ENCODE results near the gene MATN1. TPM values are rescaled to one million over a fixed set of nuclear protein-coding genes. Genes with fewer than 3 reads are reported as not detected.

The MATN1 gene
- total and polyA plus RNA-seq, 2 experiments from 2014 or later, result 0.47 to 3.7 TPM

DNA sequence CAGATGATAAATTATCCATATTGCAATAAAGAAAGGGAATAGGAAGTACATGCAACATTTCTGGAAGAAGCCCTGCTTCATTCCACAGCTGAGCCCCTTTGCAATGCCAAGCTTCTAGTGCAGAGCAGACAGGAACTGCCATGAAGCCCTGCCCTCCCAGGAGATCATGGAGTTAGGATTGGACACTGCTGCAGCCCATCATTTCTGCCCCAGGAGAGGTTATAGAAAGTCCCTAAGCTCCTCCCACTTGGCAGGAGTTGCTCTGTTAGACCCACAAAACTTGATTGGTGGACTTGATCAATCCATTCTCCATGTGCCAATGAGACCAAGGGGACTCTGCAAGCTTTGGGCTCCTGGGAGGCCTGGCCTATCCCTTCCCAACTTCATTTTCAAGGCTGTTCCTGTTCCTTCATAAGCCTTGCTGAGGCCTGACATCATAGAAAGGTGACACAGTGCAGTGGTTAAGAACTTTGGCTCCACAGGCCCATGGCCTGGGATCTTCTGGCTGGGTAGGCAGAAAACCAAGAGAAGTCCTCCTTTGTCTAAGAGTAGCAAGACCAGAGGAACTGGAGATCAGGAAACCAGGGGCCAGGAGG lies 35.5 kb upstream of the MATN1 start:
- peaks cover 8% of the 10 kb centered on the region for H3K4me1 ChIP-seq (ENCODE audit: insufficient read depth)
- no peaks in the 10 kb centered on the region for H3K9me3 ChIP-seq (ENCODE audit: low read depth)
- no peak for TF ChIP-seq EZH2 (IDR thresholded peaks at IDR 0.05; ENCODE audit: borderline replicate concordance)
- TF ChIP-seq EZH2phosphoT487 (IDR thresholded peaks at IDR 0.05; ENCODE audit: low read depth, severe bottlenecking, unreplicated experiment), result no peak
- TF ChIP-seq, protein P1, sequence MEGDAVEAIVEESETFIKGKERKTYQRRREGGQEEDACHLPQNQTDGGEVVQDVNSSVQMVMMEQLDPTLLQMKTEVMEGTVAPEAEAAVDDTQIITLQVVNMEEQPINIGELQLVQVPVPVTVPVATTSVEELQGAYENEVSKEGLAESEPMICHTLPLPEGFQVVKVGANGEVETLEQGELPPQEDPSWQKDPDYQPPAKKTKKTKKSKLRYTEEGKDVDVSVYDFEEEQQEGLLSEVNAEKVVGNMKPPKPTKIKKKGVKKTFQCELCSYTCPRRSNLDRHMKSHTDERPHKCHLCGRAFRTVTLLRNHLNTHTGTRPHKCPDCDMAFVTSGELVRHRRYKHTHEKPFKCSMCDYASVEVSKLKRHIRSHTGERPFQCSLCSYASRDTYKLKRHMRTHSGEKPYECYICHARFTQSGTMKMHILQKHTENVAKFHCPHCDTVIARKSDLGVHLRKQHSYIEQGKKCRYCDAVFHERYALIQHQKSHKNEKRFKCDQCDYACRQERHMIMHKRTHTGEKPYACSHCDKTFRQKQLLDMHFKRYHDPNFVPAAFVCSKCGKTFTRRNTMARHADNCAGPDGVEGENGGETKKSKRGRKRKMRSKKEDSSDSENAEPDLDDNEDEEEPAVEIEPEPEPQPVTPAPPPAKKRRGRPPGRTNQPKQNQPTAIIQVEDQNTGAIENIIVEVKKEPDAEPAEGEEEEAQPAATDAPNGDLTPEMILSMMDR (IDR thresholded peaks at IDR 0.05; ENCODE audit: poor library complexity), result no peak
- H3K4me2 ChIP-seq, result no peak overlapping the region
- no peaks in the 10 kb centered on the region for H3K9me2 ChIP-seq (replicated peaks; ENCODE audit: insufficient read depth)
- H3K27me3 ChIP-seq, result no peaks in the 10 kb centered on the region
- no peaks in the 10 kb centered on the region for H4K20me1 ChIP-seq (ENCODE audit: insufficient read depth, poor library complexity, severe bottlenecking)
- H3K36me3 ChIP-seq (replicated peaks; ENCODE audit: insufficient read depth, low read depth), result no peaks in the 10 kb centered on the region
- no peak overlapping the region for H3K27ac ChIP-seq
- H2AFZ ChIP-seq, result no peak overlapping the region
- DNase-seq (ENCODE audit: low spot score), result no peak
- H3K79me2 ChIP-seq, result no peaks in the 10 kb centered on the region
- no peak overlapping the region for H3K4me3 ChIP-seq

DNA sequence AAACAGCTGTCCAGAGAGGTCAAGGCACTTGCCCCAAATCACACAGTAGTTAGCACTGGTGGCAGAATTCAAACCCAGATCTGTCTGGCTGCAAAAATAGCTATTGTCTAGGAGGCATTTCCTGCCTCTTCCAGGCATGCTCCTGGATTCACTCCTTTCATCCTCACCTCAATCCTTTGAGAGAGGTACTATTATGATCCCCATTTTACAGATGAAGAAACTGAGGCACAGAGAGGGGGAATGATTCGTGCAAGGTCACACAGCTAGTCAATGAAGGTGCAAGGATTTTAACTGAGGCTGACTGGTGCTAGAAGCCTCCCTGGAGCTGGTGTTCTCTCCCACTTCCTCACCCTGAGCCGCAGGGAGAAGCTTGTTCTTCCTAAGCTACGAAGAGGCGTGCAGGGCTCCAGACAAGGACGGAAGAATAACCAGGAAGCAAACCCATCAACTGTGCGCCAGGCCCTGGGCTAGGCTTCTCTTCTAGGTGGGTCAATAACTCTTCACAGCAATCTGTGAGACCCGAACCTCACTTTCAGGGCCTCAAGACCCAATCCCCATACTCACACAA lies 34.8 kb upstream of the MATN1 start:
- H3K4me3 ChIP-seq, result no peak overlapping the region
- DNase-seq (ENCODE audit: low spot score), result no peak
- no peaks in the 10 kb centered on the region for H3K9me3 ChIP-seq (ENCODE audit: low read depth)
- H3K4me1 ChIP-seq (ENCODE audit: insufficient read depth), result peaks cover under 1% of the 10 kb centered on the region
- H3K79me2 ChIP-seq, result no peaks in the 10 kb centered on the region
- H3K27me3 ChIP-seq, result peaks cover 2% of the 10 kb centered on the region
- no peak overlapping the region for H2AFZ ChIP-seq
- TF ChIP-seq EZH2phosphoT487 (IDR thresholded peaks at IDR 0.05; ENCODE audit: low read depth, severe bottlenecking, unreplicated experiment) (no peak), EZH2 (IDR thresholded peaks at IDR 0.05; ENCODE audit: borderline replicate concordance) (no peak)
- TF ChIP-seq, protein P1 (IDR thresholded peaks at IDR 0.05; ENCODE audit: poor library complexity), result no peak
- H4K20me1 ChIP-seq (ENCODE audit: insufficient read depth, poor library complexity, severe bottlenecking), result no peaks in the 10 kb centered on the region
- no peak overlapping the region for H3K4me2 ChIP-seq
- WGBS (ENCODE audit: low lambda C conversion rate, missing lambda C conversion rate), result 83% methylated on average over 7 of the region's 7 CpGs
- no peaks in the 10 kb centered on the region for H3K36me3 ChIP-seq (replicated peaks; ENCODE audit: insufficient read depth, low read depth)
- H3K9me2 ChIP-seq (replicated peaks; ENCODE audit: insufficient read depth), result no peaks in the 10 kb centered on the region
- H3K27ac ChIP-seq, result no peak overlapping the region

DNA sequence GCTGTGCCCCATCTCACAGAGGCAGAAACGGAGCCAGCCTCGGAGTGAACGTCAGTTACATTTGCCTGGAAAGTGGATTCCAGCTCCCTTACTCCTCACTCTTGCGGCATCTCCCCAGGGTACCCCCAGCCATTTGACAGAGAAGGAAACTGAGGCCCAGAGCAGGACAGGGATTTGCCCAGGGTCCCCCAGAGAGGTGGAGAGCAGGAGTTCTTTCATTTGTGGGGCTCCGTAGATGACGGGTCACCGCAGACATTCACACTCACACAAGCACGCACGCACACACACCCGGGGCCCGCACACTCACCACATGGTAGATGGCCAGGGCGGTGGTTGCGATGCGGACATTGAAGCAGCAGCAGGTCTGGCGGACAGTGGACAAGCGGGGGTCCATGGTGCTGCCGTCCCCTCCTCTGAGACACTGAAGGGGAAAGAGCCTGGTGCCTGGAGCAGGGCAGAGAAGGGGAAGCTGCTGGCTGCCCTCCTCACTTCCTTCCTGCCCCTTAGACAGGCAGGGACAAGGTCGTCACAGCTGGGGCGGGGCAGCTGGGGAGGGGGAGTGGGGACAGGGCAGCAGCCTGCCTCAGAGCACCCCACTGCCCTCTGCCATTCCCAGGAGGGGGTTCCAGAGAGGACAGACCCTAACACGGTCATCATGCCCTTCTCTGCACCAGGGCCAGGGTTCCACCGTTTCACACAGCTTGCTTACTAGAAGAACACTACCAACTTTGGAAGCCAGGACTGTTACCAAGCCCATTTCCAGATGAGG lies 34.2 kb upstream of the MATN1 start, which contains the start of gene LAPTM5:
LAPTM5 (minus strand) TSS at position 423 of the 769 bp plus-strand sequence; CDS start at position 394, 29 bp downstream.
- TF ChIP-seq, protein P1 (IDR thresholded peaks at IDR 0.05; ENCODE audit: poor library complexity), result no peak
- TF ChIP-seq EZH2 (IDR thresholded peaks at IDR 0.05; ENCODE audit: borderline replicate concordance), result no peak
- no peak for TF ChIP-seq EZH2phosphoT487 (IDR thresholded peaks at IDR 0.05; ENCODE audit: low read depth, severe bottlenecking, unreplicated experiment)
- H3K27me3 ChIP-seq, result peaks cover 2% of the 10 kb centered on the region
- no peak for DNase-seq (ENCODE audit: low spot score)
- no peaks in the 10 kb centered on the region for H3K9me3 ChIP-seq (ENCODE audit: low read depth)
- no peak within 1 kb of the TSS for H2AFZ ChIP-seq
- H3K36me3 ChIP-seq (replicated peaks; ENCODE audit: insufficient read depth, low read depth), result no peaks in the 10 kb centered on the region
- WGBS (ENCODE audit: low lambda C conversion rate, missing lambda C conversion rate), result 89% methylated on average over 21 of the region's 21 CpGs
- H3K4me3 ChIP-seq, result no peak within 1 kb of the TSS
- no peak within 1 kb of the TSS for H3K4me2 ChIP-seq
- H3K4me1 ChIP-seq (ENCODE audit: insufficient read depth), result no peaks in the 10 kb centered on the region
- H3K79me2 ChIP-seq, result no peaks in the 10 kb centered on the region
- H3K9me2 ChIP-seq (replicated peaks; ENCODE audit: insufficient read depth), result no peaks in the 10 kb centered on the region
- no peak within 1 kb of the TSS for H3K27ac ChIP-seq
- no peaks in the 10 kb centered on the region for H4K20me1 ChIP-seq (ENCODE audit: insufficient read depth, poor library complexity, severe bottlenecking)
